Dermis microvascular lymphatic vessel endothelial cell (primary cell): ENCODE data around the gene NPAS3. TPM values are rescaled to one million over a fixed set of nuclear protein-coding genes. Genes with fewer than 3 reads are reported as not detected.

Source experiments
- DNase-seq, 2 donors: peaks; one replicate each; pipeline versions ENCODE4 v3.0.0 to v3.0.0-alpha.2; 2010; ENCODE audit warnings: low read depth in 2 of 2
- total RNA-seq: library from RNA; depleted of rRNA; stranded (reverse); fragments of >200 nt; gene quantifications from 2 replicates; pipeline ENCODE4 v1.2.1, GENCODE V29; 2014

The NPAS3 gene
- total RNA-seq, 1 donor from 2014 or later, result 0.13 TPM

DNA sequence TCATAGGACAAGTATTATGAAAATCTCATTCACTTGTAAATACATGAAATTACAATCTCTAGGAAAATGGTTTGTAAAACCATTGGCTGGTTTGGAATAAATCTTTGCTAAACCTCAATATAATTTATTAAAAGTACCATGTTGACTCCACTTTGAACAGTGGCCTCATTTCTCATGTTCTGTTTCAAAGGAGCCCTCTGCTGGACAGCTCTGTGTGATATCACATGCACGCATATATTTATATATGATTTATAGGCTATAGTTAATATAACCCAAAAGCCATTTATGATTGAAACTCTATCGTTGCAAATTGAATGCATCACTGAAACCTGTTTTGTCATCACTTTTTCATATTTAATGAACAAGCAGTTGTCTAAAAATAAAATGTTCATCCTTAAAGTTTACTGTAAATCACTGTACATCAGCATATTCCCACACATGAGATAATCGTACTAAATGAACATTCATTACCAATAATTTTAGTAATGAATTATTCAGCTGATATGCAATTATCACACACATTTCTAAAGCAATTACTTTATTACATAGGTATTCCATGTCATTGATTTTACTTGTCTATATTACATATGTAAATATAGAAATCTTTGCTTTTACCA, 493.8 kb downstream of the NPAS3 start:
- peak; percentile 39 to 54 for DNase-seq

DNA sequence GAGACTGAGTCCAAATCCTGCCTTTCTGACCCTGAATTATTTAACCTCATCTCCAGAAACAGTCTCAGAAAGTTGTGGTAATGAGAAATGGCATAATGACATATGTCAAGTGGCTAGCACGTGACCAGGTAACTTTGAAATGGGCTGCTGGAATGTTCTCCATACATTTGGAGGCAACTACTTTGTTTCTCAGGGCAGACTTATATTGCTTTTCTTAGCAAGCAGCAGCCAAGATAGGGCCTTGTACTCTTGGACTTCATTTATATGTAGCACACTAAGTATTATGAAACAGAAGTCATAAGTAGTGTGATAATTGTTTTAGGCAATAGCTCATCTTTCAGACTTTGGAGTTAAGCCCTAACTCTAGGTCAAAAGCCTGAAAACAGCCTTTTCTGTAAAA, 494.7 kb downstream of the NPAS3 start:
- DNase-seq, result no peak

DNA sequence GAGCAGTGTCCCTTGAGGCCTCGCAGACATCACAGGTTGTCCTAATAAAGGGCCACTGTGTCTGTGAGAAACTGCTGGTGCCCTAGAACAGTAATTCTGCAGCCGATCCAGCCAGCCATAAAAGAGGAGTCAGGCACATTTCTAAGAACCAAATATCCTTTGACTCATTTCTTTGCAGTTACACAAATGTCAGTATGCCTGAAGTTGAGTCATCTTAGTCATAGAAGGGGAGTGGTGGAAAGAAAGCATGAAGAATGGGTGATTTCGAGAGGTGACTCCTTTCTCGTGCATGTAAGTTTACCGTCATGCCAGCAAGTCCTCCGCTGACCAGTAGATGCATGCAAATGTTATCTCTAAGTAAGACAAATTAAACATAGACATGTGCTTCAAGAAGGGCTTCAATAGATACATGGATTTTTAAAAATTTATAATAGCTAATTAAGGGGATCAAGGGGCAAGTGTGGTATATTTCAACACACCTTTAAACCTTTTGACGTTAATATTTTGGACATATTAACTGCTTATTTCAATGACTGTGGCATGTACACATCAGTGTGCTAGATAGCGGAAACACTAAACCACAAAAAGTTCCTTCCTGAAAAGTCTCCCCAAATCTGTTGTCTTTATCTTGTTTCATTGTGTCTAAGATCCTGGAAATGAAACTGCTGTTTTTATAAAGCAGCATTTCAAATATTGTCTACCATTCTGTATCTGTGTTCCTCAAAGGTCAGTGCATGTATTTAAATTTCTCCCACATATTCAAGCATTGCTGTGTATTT, 497.4 kb downstream of the NPAS3 start:
- no peak for DNase-seq

- DNase-seq, result no peak
Measured at GRCh38 chr14:33441633-33442032, 503.0 kb downstream of the NPAS3 start.

GRCh38 chr14:33444136-33444535, 505.5 kb downstream of the NPAS3 start:
- no peak for DNase-seq

DNA sequence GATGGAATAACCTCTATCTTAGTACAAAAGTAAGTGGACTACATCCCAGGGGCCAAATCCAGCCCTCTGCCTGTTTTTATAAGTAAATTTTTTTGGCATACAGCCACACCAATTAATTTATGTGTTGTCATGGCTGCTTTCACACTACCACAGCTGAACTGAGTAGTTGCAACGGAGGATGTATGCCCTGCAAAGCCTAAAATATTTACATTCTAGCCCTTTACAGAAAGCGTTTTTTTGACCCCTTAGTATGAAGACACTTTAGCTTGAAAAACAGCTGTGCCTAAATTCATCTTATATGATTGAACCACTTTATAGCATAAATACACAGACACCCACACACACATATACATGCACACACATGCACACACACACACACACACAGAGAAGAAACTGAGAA, 510.6 kb downstream of the NPAS3 start:
- DNase-seq, result no peak

DNA sequence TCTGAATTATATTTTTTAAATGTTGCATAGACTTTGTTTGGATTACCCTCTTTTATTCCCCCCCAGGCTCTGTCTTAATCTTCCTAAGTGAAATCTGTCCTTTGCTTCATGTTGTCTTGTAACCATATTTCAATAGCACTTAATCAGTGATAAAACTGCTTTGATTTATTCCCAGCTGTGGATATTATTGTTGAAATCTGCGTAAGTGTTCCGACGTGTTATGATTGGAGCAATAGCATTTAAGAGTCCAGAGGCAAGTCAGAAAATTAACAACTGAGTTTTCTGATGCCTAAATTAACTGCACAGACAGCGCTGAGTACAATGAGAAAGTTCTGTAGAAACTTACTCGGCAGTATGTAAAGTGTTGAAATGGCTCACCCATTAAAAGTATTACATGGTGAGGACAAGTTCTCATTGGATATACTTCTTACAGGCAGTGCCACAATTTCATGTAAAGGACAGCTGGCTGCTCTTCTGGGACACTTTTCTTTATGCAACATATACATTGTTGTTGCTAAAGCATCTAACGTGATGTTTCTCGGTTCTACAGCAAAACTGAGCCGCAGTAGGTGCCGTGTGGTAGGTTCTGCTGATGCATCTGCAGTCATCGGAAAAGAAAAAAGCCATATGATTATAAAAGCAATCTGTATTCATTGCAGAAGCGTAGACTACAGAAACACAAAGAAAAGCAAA, 511.2 kb downstream of the NPAS3 start:
- DNase-seq, result no peak

GRCh38 chr14:33450416-33450815, 511.7 kb downstream of the NPAS3 start:
- no peak for DNase-seq

GRCh38 chr14:33451211-33451610, 512.5 kb downstream of the NPAS3 start:
- DNase-seq, result no peak

GRCh38 chr14:33452995-33453394, 514.3 kb downstream of the NPAS3 start:
- DNase-seq, result no peak

- DNase-seq, result no peak
Measured at GRCh38 chr14:33454022-33454595, 515.4 kb downstream of the NPAS3 start.

- DNase-seq, result no peak
Measured at GRCh38 chr14:33454707-33455106, 516.0 kb downstream of the NPAS3 start.

DNA sequence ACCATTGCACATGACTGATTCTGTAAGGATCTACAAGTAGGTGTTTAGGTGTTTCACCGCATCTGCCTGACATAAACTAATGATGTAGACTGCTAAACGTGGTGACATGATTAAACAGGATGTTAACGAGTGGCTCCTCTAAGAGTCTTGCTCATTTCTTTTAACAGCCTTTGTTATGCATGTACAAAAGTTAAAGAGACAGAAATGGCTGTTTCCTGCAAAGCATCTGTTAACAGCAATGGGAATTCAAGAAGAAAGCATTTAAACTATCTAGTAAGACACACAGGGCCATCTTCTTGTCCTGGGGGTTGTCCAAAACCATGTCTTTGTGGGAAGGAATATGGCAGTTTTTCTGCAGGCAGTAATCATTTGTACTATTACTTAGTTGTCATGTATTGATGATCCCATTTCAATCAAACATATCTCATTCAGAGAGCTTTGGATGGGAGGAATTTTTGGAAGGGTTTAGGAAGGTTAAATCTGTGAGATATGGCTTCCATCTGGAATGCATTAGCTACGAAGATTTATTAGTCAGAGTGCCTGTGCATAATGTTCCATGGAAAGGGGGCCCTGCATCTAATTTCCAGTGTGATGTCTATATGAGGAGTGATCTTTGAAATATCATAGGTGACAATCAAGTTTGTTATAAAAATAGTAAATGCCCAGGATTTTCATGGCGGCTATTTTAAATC, 517.1 kb downstream of the NPAS3 start:
- DNase-seq, result no peak

DNA sequence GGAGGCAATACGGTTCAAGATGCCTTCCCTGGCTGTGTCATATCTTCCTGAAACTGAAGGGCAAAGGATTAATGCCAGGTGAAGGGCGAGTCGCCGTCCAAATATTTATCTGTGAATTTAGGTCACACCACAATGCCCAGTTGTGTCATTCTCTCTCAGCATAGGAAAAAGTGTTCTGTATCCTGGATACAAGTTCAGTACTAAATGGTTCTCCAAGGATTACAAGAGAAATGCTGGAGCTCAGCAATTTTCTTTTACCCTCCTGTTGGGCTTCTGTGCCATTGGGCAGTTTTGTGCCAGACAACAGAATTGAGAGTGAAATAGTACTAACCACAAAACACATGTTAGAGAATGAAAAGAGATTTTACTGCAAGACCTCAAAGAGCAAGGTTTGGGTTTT, 518.3 kb downstream of the NPAS3 start:
- no peak for DNase-seq

DNA sequence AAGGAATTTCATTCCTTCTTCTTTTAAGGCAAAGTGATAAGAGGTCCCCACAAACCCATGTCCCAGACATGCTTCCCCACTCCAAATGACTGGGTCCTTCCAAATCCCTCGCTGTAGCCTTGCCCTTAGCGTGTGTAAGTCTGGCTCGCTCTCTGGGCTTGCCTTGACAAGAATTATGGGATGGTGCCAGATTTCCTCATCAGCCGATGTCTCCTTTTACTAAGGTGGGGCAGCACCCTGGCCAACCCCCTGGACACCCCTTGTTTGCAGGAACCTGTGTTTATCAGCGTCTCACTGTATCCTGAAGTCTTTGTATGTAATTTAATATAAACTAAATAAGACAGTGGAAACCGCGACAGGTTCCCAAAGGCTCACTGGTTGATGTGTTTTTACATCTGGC, 518.9 kb downstream of the NPAS3 start:
- DNase-seq, result no peak

GRCh38 chr14:33460164-33460563, 521.5 kb downstream of the NPAS3 start:
- no peak for DNase-seq

GRCh38 chr14:33461036-33461435, 522.4 kb downstream of the NPAS3 start:
- DNase-seq, result no peak

GRCh38 chr14:33463731-33464130, 525.1 kb downstream of the NPAS3 start:
- DNase-seq, result no peak

- no peak for DNase-seq
Measured at GRCh38 chr14:33464254-33464962, 525.7 kb downstream of the NPAS3 start.

GRCh38 chr14:33465846-33466700, 527.4 kb downstream of the NPAS3 start:
- no peak for DNase-seq
